ENCODE results near the gene FMN1. TPM values are rescaled to one million over a fixed set of nuclear protein-coding genes. Genes with fewer than 3 reads are reported as not detected.

Gene FMN1
- total RNA-seq, 1 experiment from 2014 or later, result 21.9 TPM

GRCh38 chr15:33019354-33019981 lies 175.0 kb downstream of the FMN1 start:
- no peak for DNase-seq (ENCODE audit: low read depth)

DNA sequence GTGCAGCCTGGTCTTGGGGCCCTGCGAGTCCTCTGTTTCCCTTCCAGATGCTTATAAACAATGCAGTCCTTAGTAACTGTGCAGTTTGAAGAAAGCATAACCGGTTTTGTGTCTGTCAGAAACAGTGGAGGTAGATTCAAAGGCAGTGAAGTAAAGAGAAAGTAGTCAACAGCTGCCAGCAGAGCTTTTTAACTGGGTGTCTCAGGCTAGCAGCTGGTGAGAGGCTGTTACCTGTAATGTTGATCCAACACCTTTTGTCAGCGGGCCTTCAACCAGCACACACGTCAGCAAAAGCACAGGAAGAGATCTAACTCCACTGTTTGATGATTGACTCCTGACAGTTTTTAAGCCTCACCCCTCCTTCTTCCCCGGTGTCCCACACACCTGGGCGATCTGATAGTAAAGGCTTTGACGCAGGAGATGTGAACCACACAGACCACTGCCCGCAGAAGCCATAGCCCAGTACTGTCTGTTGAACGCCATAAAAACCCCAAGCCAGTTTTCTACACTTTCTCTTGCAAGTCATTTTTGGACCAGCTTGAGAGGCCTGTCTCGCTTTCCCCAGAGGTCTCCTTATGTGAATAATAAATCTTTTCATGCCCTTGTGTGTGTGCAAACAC lies 178.0 kb downstream of the FMN1 start:
- DNase-seq (ENCODE audit: low read depth), result no peak

- no peak for DNase-seq (ENCODE audit: low read depth)
These were observed 179.9 kb downstream of the FMN1 start for GRCh38 chr15:33014586-33014985.

- peak; percentile 76 for DNase-seq (ENCODE audit: low read depth)
These were observed 180.6 kb downstream of the FMN1 start for GRCh38 chr15:33013827-33014445.

GRCh38 chr15:33011976-33012375 lies 182.5 kb downstream of the FMN1 start:
- DNase-seq (ENCODE audit: low read depth), result peak; percentile 61

- no peak for DNase-seq (ENCODE audit: low read depth)
These were observed 184.9 kb downstream of the FMN1 start for GRCh38 chr15:33009603-33010002.

- DNase-seq (ENCODE audit: low read depth), result no peak
These were observed 185.5 kb downstream of the FMN1 start for GRCh38 chr15:33009026-33009425.

- DNase-seq (ENCODE audit: low read depth), result peak; percentile 95
These were observed 186.1 kb downstream of the FMN1 start for GRCh38 chr15:33008284-33008995.

DNA sequence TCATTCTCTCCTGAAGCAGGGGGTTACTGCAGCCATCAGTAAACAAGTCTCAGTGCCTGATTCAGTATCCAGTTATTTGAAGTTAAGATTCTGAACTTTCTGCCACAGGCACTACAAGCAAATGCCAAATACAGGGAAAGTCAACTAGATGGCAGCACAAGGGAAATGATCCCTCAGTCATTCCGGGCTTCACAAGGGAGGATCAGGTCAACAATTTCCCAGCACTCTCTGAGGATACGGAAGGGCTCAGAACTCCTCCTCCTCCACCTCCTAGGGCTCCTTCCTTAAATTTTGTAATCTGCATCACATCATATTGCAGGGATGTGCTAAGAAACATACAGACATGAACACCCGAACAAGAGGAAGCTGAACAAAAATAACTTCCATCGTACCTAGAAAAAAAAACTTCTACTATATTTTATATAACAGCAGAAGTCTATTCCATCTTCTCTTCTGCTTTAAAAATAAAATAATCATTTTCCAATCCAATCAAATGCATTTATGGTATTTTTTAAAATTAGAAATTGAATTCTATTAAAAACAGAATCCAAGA lies 187.1 kb downstream of the FMN1 start:
- DNase-seq (ENCODE audit: low read depth), result peak; percentile 86

DNA sequence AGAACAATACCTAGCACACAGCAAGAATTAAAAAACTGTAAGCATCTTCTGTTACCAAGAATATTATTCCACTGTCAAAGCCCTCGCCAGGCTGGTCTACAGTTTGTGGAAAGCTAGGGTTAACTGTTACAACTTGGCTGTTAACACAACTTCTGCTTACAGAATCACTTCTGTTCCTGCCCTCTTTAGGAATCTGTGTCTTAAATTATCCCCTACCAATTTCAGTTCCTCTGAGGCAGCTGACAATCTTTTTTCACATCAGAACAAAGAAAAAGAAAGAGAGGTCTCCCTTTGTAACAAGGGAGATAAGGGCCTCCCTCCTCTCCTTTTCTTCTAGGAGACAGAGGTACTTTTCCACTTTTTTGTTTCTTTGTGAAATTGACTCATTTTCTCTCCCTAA lies 188.9 kb downstream of the FMN1 start:
- no peak for DNase-seq (ENCODE audit: low read depth)

GRCh38 chr15:33001926-33002325 lies 192.6 kb downstream of the FMN1 start:
- no peak for DNase-seq (ENCODE audit: low read depth)

GRCh38 chr15:32998979-32999672 lies 195.4 kb downstream of the FMN1 start:
- DNase-seq (ENCODE audit: low read depth), result no peak

DNA sequence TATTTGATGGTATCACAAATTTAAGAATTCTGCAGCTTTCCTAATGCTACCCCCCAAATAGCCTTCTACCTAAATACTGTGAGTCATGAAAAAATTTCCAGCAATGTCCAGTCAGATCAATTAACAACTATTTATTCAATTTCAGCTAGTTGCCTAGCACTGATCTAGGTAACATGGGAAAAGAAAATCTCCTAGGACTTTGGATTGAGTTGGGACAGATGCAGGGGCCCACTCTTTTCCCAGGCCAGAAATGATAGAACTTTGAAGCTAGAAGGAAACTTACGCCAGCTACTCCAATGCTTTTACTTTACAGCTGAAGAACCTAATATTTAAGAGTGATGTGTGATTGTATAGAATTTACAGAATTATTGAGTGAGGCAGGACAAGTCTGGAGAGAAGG lies 196.3 kb downstream of the FMN1 start:
- no peak for DNase-seq (ENCODE audit: low read depth)

GRCh38 chr15:32994810-32995424 lies 199.6 kb downstream of the FMN1 start:
- peak; percentile 45 for DNase-seq (ENCODE audit: low read depth)

DNA sequence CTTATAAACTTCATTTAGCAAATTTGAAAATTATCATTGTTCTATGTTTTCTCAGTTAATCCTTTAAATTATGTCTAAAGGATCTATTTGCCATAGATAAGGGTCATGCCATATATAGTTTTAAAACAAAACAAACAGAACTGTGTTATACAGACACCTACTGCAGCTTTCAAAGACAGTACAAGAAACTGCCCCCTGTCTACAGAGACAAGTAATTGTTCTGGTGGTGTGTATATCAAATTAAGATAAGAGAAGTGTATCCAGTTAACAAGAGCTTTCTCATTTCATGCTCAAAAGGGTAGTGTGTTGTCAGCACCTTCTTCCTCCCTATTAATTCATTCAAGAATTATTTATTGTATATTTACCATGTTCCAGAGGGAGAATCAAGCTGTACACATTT lies 201.2 kb downstream of the FMN1 start:
- DNase-seq (ENCODE audit: low read depth), result no peak

DNA sequence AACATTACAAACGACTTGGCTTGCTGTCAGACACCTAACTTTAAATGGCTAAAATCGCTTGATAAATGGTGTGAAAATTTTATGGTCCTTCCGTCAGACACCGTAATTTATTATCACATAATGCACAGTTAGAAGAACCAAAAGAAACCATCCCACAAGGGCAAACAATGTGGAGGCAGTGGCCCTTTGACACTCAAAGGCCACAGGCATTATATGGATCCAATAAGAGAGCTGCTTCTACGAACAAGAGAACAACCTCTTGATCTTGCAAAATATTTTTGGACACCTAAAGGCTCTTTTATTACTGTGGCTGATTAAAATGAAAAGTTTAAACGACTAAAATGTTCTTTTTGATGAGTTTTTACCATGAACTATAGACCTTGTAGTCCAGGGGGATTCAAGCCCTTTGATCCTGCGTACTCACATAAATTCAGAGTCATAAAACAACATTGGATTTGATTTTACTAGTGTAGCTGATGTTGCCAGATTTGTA lies 202.8 kb downstream of the FMN1 start:
- DNase-seq (ENCODE audit: low read depth), result no peak

GRCh38 chr15:32990071-32990470 lies 204.4 kb downstream of the FMN1 start:
- DNase-seq (ENCODE audit: low read depth), result no peak

- no peak for DNase-seq (ENCODE audit: low read depth)
These were observed 207.4 kb downstream of the FMN1 start for GRCh38 chr15:32987067-32987466.

GRCh38 chr15:32986147-32986546 lies 208.4 kb downstream of the FMN1 start:
- no peak for DNase-seq (ENCODE audit: low read depth)

DNA sequence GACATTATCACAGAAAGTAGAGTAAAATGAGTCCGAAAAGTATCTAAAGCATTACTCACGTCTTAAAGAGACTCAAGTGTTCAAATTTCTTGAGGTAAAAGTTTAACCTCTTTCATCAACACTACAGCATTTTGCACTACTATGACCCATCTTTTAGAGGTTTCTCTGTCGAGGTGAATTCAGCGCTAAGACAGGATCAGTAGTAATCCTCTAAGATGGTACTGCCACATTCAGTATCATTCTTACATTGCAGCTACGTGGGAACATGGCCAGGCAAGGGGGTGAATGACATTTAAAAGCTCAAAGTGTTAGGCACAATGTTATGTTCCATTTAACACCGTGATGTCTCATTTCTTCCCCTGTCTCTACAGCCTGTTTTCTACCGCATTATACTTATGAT lies 210.8 kb downstream of the FMN1 start:
- no peak for DNase-seq (ENCODE audit: low read depth)

GRCh38 chr15:32982001-32982400 lies 212.5 kb downstream of the FMN1 start:
- no peak for DNase-seq (ENCODE audit: low read depth)

Measured in LHCN-M2 (cell line).